GM21390 (cell line): ENCODE results near the gene RPTOR.

Experiments
- ATAC-seq: cut with Tn5 transposase; IDR thresholded peaks from one replicate; pipeline ENCODE4 v1.9.1; 2021; ENCODE audit not compliant: unreplicated experiment

The RPTOR gene

DNA sequence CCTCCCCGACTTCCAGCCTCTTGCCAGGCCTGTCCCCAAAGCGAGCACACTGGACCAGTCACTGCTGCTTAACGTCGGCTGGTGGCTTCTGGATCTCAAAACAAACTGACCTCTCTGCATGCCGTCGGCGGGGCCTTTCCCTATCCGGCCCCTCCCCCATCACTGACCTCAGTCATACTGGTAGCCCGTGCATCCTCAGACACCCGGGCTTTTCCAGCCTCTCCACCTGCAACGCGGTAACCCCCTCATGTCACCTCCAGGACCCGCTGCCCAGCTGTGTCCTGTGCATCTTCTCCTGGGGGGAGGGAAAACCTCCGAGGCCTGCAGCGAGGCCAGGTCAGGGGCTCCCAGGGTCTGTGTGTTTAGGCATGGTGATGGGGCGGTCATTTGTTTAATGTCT is 308.4 kb downstream of the RPTOR start:
- ATAC-seq, result no peak

DNA sequence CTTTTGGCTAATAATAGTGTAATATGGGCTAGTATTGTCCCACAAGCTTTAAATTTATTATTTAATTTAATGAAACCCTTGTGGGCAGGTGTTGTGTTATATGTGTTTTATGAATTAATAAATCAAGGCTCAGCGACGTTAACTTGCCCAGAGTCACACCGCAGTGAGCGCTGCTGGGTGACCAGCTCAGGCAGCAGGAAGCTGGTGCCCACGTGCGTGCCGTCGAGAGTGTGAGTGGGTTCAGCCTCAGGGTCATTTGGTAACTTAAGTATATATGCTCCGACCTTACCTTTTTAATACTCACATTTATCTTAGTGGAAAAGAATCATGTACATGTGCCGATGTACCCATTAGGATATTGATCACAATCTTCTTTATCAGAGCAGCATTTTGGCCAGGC is 309.6 kb downstream of the RPTOR start:
- no peak for ATAC-seq

DNA sequence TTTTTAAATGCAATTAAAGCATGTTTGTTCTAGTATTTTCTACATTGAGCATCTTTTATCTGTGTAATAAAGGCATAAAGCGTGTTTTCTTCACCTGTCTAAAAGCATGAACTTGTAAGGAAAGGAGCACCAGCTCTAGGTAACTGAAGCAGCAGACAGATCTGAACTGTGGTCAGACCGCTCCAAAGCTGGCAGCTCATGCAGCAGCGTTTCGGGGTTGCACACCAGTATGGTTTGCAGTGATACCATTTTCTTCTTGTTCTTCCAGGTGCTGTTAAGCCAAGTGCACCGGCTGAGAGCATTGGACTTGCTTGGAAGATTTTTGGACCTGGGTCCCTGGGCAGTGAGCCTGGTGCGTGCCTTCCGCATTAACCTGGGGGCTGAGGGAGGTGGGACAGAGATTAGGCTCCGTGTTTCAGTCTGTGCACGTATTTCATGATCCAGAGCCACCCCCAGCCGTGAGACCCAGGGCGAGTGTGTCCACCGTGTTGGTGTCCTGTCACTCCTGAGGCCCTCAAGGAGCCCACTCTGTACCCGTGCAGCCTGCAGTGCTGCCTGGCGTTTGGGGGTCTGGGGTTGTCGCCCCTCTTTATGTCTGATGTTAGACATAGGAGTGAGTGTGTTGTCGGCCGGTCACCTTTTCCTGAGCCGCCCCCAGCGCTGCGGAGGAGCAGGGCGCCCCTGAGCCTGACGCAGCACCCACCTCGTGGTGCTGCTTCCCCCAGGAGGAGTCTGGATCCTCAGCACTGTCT is 310.7 kb downstream of the RPTOR start:
- ATAC-seq, result no peak

DNA sequence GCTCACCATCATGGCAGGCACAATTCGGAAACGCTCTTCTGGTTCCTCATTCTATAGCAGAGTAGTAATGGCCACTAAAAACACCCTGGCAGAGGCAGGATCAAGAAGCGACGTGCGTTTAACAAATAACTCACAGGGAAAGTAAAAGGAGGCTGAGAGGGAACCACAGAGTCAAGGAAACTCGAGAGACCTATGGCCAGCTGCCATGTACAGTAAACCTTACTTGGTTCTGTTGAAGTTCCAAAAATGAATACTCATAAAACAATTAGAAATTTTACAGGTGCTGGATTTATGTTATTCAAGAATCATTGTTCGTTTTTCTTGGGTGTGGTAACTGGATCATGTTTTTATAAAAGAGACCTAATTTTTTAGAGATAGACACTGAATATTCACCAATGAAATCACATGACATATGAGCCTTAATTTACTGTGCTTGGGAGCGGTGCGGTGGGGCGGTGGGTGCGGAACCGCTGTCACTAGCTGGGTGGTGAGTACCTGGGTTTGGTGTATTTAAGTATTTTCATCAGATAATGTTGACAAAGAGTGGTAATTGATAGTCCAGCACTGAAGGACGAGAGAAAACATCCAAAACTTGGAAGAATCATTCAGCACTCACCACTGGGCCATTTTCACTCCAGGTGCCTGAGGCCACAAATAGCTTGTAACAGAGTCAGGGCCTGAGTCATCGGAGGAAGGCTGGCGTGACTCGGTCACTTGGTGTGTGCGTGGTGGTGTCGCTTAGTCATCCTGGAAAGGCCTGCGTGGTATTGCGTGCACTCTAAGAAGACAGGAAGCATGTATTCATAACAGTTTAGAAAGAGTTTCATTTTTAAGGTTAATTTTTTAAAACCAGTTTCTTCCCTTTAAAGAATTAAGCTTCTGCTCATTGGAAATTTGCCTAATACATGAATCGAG is 311.6 kb downstream of the RPTOR start:
- ATAC-seq, result peak; percentile 74

DNA sequence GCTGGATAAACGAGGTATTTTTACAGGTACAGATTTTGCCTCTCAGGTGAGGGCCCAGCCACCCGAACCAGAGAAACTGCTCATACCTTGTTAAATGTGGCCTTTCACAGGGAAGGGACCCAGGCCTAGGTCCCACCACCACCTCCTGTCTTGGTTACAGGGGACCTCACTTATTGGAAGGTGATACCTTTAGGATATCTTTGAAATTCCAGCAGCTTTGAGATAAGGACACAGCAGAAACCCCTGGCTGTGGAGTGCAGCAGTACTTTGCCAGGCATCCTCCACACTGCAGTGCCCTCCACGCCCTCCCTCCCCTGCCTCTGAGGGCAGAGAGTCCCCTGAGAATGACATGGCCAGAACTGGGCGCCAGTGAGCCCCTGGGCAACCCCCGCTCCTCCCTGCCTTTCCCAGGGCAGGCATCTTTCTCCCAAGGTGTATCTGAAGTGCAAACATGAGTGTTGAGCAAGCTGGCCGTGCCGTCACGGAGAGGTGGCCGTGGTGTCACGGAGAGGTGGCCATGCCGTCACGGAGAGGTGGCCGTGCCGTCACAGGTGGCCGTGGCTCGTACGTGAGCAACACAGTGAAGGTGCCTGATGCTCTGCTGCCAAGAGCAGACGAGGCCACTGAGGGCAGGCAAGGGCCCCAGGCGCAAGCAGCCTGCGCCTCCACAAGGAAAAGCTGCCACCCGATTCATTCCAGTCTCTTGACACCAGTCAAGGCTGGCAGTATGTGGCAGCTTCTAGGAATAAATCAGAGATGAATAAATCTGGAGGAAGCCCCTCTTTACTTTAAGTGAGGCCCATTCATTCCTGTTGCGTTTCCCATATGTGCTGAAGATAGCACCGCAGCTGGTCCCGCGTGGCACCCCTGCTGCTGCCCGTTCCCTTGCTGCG is 312.5 kb downstream of the RPTOR start:
- ATAC-seq, result peak; percentile 13

DNA sequence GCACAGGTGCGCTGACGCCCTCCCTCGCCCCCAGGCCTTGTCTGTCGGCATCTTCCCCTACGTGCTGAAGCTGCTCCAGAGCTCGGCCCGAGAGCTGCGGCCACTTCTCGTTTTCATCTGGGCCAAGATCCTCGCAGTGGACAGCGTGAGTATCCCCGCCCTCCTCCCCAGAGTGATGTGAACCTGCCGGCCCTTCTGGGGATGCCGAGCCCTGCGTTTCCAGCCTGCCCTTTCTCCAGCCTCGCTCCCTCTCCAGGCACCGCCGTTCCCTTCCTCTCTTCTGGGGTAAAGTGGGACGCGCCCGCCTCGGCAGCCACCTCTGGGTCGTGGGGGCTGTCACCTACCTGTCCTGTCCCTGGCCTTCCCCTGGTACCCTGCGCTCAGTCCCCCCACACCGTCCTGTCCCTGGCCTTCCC is 313.1 kb downstream of the RPTOR start:
- no peak for ATAC-seq

DNA sequence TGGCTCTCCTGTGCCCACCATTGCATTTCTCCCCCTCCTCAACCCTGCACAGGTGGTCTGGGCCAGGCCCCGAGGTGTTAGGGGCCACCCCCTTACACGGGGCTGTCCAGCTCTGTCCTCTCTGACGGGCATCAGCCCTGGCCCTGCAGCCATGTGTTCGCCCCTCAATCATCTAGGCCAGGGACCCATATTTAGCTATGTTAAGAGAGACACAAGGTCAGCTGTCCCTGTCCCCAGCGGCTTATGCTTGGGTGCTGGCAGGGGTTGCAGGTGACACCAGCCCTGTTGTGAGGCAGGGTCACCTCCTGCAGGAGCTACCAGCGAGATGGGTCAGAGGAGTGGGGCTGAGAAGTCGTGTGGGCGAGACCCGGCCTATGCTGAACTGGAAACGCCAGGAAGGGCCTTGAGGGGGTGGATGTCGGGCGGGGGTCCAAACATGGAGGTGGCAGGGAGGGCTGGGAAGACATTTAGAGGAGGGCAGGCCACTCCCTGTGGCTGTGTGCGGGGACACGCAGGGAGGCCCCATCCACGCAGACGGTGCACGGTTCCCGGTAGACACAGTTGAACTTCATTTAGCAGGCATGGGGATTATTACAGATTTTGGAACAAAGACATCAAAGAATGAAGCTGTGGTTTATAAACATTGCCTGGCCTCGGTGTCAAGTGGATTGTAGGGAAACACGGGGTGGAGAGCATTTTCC is 313.8 kb downstream of the RPTOR start:
- no peak for ATAC-seq

DNA sequence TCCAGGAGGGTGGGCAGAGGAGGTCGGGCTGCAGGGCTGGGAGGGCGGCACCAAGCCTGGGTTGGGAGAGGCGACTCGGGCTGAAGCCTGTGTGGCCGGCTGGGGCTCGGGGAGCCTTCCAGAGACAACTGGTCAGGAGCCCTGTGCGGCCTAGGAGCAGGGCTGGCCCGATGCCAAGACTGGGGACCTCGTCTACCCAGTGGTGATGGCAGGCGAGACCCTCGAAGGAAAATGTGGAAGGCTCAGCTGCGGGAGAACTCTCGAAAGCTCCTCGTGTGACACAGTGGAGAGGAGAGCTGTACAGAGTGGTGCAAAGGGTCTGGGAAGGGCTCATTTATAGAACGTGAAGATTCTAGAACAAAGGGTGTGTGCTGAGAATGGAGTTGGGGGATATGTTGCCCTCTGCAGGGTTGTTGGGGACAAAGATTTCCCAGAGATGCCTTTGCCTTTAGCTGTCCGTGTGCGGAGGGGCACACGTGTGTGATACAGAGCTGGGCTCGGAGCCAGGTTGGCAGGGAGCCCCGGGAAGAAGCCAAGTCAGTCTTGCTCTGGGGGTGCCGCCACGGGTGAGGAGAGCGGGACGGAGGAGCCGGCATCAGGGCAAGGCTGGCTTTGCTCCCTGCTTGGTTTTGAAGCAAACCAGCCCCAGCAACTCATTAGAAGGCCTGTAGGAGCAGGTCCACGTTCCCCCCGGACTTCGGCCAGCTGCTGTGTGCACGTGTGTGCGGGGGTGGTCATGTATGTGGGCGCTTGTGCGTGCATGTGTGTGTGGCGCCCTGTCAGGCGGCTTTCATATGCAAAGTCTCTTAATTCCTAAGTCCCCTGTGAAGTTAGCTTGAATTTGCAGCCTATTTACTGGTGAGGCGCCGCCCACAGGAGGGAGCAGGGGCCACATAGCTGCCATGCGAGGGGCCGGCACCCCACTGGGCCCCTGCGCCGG is 314.6 kb downstream of the RPTOR start:
- ATAC-seq, result no peak

DNA sequence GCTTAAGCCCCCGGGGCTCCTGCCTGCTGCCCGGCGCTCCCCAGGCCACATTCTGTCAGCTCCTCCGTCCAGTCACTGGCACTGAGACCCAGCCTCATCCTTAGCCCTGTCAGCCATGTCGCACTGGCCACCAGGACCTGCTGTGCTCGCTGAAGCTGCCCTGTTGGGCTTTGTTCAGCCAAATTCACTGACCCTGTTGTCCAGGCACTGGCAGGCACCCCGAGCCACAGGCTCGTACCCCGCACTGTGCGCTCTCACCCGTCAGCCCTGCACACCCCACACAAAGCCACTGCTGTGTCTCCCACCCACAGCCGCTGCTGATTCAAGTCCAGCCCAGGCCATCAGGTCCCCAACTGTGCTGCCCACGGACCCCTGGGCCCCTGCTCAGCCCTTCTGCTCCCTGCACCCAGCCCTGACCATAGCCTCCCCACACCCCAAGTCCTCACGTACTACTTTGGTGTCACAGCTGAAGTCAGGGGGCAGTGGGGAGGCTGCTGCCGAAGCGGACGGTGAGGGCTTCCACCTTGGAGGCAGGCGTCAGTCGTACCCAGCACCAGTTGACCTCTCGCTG is 315.5 kb downstream of the RPTOR start:
- no peak for ATAC-seq

DNA sequence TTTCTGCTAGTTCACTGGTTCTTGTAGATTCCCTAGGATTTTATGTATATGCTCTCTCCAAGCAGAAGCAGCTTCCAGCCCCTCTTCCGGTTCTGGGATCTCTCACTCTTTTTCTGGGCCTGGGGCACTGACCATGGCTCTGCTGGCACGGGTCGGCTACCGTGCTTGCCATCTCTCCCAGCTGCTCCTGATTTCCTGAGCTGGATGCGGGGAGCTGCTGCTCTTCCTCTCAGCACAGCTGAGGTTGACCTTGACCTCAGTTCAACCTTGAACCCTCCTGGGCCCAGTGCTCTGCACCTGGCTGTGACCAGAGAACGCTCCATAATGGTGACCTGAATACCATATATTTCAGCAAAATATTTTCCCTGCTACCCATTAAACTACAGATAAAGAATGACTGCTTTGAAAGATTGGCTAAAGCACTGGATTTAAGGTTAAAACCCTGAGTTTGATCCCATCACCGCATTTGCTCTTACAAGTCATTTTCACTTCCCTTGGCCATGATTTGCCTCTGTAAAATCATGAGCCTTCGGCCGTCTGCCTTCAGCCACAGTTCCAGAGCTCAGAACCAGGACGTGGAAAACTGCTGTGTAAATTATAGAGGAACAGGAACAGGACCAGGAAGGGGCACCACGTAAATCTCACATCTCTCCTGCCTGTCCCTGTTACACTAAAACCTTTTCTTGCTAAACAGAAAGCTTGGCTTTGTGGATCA is 316.2 kb downstream of the RPTOR start:
- no peak for ATAC-seq

DNA sequence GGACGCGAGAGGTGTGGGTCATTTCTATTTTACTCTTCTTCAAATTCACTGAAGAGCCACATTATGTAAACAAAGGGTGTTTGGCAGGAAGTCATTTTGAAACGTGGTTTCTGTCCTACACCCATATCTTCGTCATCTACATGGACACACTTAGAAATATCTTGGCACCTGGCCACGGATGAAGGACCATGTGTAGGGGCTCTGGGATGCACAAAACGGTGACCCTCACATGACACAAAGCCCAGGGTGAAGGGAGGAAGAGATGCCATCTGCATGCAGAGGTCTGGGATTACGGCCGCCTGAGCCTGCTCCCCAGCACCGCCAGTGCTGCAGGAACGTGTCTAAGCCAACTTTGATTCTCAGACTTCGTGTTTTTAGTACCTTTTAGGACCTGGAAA is 316.8 kb downstream of the RPTOR start:
- ATAC-seq, result no peak

DNA sequence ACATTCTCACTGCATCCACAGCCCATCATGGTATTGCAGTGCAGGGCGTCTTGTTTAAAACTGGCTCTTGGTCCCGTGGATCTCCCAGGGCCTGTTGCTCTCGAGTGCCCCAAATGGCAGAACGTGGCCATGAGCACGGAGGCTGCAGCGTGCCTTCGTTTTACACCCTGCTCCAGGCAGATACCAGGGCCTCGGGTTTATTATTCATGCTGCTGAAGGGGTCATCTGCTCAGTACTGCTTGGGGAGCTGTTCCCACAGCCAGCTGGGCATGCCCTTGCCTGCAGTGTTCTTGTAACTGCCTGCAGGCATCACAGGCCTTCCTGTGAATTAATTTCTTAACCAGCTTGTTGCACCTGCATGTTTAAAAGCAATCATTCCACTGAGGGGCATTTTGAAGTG is 317.3 kb downstream of the RPTOR start:
- ATAC-seq, result no peak

DNA sequence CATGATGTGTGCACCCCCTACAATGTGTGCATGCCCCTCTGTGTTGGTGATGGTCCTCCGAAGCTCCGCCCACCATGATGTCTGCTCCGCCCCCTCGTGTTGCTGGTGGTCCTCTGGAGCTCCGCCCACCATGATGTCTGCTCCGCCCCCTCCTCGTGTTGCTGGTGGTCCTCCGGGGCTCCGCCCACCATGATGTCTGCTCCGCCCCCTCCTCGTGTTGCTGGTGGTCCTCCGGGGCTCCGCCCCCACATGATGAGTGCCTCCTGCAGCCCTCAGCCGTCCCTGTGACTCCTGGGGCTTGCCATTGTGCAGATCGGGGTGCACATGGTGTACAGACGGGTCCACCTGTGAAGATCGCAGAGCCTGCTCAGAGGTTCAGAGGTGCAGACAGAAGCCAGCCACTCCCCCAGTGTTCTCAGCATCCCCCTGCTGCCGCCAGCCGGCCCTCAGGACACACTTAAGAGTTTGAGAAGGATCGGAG is 317.9 kb downstream of the RPTOR start:
- ATAC-seq, result no peak

DNA sequence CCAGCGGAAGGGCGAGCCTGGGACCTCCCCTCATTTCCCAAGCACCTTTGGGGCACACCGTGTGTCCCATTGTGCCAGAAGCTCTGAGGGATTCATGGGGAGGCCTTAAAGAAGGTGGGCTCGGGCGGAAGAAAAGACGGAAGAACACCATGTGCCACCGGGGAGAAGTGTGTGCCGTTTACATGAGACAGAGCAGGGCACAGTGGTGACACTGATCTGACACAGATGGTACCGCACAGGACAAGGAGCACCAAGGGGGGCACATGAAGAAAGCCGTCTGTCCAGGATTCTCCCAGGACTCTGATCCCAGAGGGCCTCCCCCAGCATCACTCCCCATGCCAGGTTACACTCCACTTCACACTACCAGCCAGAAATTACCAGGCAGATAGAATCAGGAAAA is 318.3 kb downstream of the RPTOR start:
- ATAC-seq, result no peak

DNA sequence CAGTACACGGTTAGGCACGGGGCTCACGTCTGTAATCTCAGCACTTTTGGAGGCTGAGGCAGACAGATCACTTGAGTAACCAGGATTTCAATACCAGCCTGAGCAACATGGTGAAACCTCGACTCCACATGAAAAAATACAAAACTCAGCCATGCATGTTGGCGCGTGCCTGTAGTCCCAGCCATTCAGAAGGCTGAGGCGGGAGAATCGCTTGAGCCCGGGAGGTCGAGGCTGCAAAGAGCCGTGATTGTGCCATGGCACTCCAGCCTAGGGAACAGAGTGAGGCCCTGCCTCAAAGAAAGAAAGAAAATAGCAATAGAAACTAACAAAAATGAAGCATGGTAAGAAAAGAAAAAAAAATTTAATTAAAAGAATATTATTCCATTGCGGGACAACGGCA is 319.0 kb downstream of the RPTOR start:
- ATAC-seq, result no peak

DNA sequence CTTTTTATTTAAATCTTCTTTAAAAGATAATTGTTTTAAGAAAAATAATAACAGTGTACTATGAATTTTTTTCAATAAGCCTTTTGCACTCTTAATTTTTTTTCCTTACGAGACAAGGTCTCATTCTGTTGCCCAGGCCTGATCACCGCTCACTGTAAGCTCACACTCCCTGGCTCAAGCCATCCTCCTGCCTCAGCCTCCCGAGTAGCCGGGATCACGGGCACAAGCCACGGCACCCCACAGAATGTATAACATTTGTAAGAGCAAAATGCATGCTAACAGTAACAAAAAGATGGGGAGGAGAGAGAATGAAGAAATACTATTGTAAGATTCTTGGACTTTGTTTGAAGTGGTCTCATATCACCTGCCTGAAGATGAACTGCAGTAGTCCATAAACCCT is 320.1 kb downstream of the RPTOR start:
- no peak for ATAC-seq

DNA sequence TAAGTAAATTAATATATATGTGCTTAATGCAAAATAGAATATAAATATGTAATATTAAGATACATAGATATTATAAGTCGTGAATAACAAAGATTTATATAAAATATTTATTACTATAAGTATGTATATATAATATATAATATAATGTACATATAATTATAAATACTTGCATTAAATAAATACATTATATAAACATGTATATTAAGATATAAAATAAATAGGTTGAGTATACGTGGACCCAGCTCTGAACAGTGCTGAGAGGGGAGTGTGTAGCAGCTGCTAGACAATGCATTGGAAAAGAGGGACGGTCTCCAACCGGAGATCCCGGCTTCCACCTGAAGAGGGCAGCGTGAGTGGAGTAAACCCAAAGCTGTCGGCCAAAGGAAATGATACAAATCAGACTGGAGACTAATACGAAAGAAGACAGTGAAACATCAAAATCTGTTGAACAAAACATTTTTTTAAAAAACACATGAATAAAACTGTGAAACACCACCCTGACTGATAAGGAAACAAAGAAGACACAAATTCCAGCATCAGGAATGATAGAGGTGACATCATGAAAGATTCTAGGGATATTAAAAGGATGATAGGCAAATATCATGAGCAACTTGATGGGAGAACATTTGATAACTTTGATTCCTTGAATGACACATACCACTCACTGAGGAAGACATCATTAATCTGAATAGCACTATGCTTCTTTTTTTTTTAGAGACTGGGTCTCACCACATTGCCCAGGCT is 321.6 kb downstream of the RPTOR start:
- ATAC-seq, result no peak
